Measurements from ENCODE around the gene SRGAP3. TPM values are rescaled to one million over a fixed set of nuclear protein-coding genes. Genes with fewer than 3 reads are reported as not detected.
A peak's percentile ranks its signal among the peaks of the same experiment; 100 is the strongest.

The SRGAP3 gene
- total RNA-seq, 4 donors from 2014 or later: 13.7 to 27.7 (median 18.5) TPM

DNA sequence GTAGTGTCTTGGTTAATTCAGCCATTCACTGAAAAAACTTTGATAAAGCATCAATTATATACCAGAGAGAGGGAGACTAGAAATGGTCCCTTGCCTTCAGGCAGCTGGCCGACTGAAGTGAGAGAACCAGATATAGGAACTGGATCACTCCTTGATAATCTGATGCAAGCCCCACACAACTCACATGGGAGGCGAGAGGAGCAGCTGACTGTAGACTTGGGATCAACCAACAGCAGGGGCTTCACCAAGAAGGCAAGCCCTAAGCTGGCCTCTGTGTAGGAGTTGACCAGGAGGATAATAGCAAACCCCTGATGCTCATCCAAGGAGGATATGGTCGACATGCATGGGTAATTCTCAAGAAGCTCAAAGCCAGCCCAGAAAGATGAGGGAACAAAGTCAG, 133.1 kb downstream of the SRGAP3 start:
- intact Hi-C loops (cut with DNase I; ENCODE audit: low total_unique reads): no loop called here
- TF ChIP-seq, protein P1, sequence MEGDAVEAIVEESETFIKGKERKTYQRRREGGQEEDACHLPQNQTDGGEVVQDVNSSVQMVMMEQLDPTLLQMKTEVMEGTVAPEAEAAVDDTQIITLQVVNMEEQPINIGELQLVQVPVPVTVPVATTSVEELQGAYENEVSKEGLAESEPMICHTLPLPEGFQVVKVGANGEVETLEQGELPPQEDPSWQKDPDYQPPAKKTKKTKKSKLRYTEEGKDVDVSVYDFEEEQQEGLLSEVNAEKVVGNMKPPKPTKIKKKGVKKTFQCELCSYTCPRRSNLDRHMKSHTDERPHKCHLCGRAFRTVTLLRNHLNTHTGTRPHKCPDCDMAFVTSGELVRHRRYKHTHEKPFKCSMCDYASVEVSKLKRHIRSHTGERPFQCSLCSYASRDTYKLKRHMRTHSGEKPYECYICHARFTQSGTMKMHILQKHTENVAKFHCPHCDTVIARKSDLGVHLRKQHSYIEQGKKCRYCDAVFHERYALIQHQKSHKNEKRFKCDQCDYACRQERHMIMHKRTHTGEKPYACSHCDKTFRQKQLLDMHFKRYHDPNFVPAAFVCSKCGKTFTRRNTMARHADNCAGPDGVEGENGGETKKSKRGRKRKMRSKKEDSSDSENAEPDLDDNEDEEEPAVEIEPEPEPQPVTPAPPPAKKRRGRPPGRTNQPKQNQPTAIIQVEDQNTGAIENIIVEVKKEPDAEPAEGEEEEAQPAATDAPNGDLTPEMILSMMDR (IDR thresholded peaks at IDR 0.05): no peak
- TF ChIP-seq POLR2A (IDR thresholded peaks at IDR 0.05): no peak
- 82 to 84% methylated on average over 3 of the region's 3 CpGs for WGBS, 2 donors
- no peak overlapping the region for H3K4me3 ChIP-seq (ENCODE audit: low read depth, poor library complexity, severe bottlenecking)
- no peak for DNase-seq (ENCODE audit: low spot score in 2 of 2)

GRCh38 chr3:9115336-9115735, 134.1 kb downstream of the SRGAP3 start:
- WGBS, 2 donors: 84 to 86% methylated on average over 2 of the region's 2 CpGs
- no peak overlapping the region for H3K4me3 ChIP-seq (ENCODE audit: low read depth, poor library complexity, severe bottlenecking)
- no peak for TF ChIP-seq POLR2A (IDR thresholded peaks at IDR 0.05)
- intact Hi-C loops (cut with DNase I; ENCODE audit: low total_unique reads): no loop called here
- no peak for DNase-seq (ENCODE audit: low spot score in 2 of 2)

GRCh38 chr3:9113040-9113439, 136.4 kb downstream of the SRGAP3 start:
- TF ChIP-seq, protein P1 (IDR thresholded peaks at IDR 0.05): no peak
- no peak for TF ChIP-seq POLR2A (IDR thresholded peaks at IDR 0.05)
- 94% methylated on average over 4 of the region's 4 CpGs for WGBS, 2 donors
- DNase-seq (ENCODE audit: low spot score in 2 of 2): no peak
- no peak overlapping the region for H3K4me3 ChIP-seq (ENCODE audit: low read depth, poor library complexity, severe bottlenecking)
- intact Hi-C loops (cut with DNase I; ENCODE audit: low total_unique reads): no loop called here

GRCh38 chr3:9111866-9112265, 137.6 kb downstream of the SRGAP3 start:
- H3K4me3 ChIP-seq (ENCODE audit: low read depth, poor library complexity, severe bottlenecking): no peak overlapping the region
- peak; percentile 49 to 90 for DNase-seq (ENCODE audit: low spot score in 2 of 2)
- intact Hi-C loops (cut with DNase I; ENCODE audit: low total_unique reads): no loop called here

DNA sequence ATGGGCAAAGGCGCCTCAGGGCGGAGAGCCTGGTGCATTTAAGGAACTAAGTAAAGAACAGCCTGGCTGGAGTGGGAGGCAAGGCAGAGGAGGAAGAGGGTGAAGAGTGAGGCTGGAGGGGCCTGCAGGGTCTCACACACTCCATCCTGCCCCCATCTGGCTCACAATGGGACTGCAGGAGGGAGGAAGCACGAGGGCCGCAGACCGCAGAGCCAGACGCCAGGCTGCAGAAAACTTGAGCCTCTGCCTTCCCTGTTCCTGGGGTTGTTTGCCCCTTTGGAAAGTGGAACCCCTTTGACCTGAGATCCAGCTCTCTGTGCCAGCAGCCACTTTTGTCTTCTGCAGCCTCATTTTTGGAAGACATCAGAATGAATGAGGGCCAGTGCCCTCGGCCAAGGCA, 138.0 kb downstream of the SRGAP3 start:
- no peak for TF ChIP-seq POLR2A (IDR thresholded peaks at IDR 0.05)
- TF ChIP-seq, protein P1 (IDR thresholded peaks at IDR 0.05): no peak
- WGBS, 2 donors: 79 to 80% methylated on average over 7 of the region's 7 CpGs
- intact Hi-C loops (cut with DNase I; ENCODE audit: low total_unique reads): no loop called here
- H3K4me3 ChIP-seq (ENCODE audit: low read depth, poor library complexity, severe bottlenecking): no peak overlapping the region
- DNase-seq (ENCODE audit: low spot score in 2 of 2): no peak

More at GRCh38 chr3:9111866-9112265, 137.6 kb downstream of the SRGAP3 start:
- TF ChIP-seq, protein P1 (IDR thresholded peaks at IDR 0.05): no peak
- no peak for TF ChIP-seq POLR2A (IDR thresholded peaks at IDR 0.05)
- 24 to 38% methylated on average over 5 of the region's 5 CpGs for WGBS, 2 donors

DNA sequence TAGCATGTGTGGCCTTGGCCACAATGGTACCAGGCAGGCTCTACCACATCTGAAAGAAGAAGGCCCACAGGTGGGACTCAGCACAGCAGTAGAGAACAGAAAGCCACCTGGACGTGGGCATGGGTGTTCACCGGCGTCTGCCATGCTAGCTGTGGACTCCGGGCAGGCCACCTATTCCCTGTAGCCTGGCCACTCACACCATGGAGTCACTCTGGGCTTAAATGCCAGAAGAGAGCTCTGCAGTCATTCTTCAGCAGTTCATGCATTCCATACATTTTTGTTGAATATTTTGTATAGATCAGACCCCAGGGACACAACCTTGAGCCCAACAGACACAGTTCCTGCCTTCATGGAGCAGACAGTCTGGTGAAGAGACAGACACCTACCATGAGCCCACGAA, 138.6 kb downstream of the SRGAP3 start:
- no peak for DNase-seq (ENCODE audit: low spot score in 2 of 2)
- no peak overlapping the region for H3K4me3 ChIP-seq (ENCODE audit: low read depth, poor library complexity, severe bottlenecking)
- no peak for TF ChIP-seq POLR2A (IDR thresholded peaks at IDR 0.05)
- TF ChIP-seq, protein P1 (IDR thresholded peaks at IDR 0.05): no peak
- intact Hi-C loops (cut with DNase I; ENCODE audit: low total_unique reads): no loop called here
- WGBS, 2 donors: 85 to 90% methylated on average over 5 of the region's 5 CpGs

All from lower leg skin (tissue), 4 donors.